Stimulated activated CD8-positive, alpha-beta memory T cell treated with anti-CD3 and anti-CD28 coated beads, Interleukin-4, amount 100 ng/mL, for 48 hours (primary cell): ENCODE results near the gene TEX52.

Source experiments
- DNase-seq: peaks from one replicate; pipeline ENCODE4 v3.0.0-alpha.2; 2020

TEX52 gene

GRCh38 chr12:2826721-2827515 lies 29.9 kb downstream of the TEX52 start:
- DNase-seq, result no peak

- no peak for DNase-seq
Observed at GRCh38 chr12:2826036-2826435, 30.8 kb downstream of the TEX52 start.

GRCh38 chr12:2825132-2825531 lies 31.7 kb downstream of the TEX52 start:
- DNase-seq, result no peak

GRCh38 chr12:2824541-2824940 lies 32.3 kb downstream of the TEX52 start:
- no peak for DNase-seq

GRCh38 chr12:2823483-2823882 lies 33.4 kb downstream of the TEX52 start:
- no peak for DNase-seq

GRCh38 chr12:2820432-2820831 lies 36.4 kb downstream of the TEX52 start:
- no peak for DNase-seq

- DNase-seq, result no peak
Observed at GRCh38 chr12:2819810-2820209, 37.0 kb downstream of the TEX52 start.

GRCh38 chr12:2813214-2814185 lies 43.3 kb downstream of the TEX52 start:
- DNase-seq, result peak; percentile 66

- peak; percentile 96 for DNase-seq
Observed at GRCh38 chr12:2812290-2813213, 44.3 kb downstream of the TEX52 start, which contains the start of gene ITFG2. Gene ITFG2 (plus strand): TSS chr12:2812668. CDS start chr12:2812761, 93 bp downstream.

- DNase-seq, result no peak
Observed at GRCh38 chr12:2811801-2812200, 45.0 kb downstream of the TEX52 start.

GRCh38 chr12:2806700-2807099 lies 50.1 kb downstream of the TEX52 start:
- no peak for DNase-seq

GRCh38 chr12:2805143-2805520 lies 51.7 kb downstream of the TEX52 start:
- no peak for DNase-seq

- DNase-seq, result no peak
Observed at GRCh38 chr12:2804393-2805142, 52.3 kb downstream of the TEX52 start.

- no peak for DNase-seq
Observed at GRCh38 chr12:2803635-2804392, 53.0 kb downstream of the TEX52 start.

- no peak for DNase-seq
Observed at GRCh38 chr12:2801044-2801783, 55.6 kb downstream of the TEX52 start.

GRCh38 chr12:2800046-2800570 lies 56.7 kb downstream of the TEX52 start:
- no peak for DNase-seq
